ACHN (cell line): ENCODE data around the gene CDC14A.
"Not testable (repeated sequence)": the region's sequence is repeated elsewhere in the genome, so short reads cannot be mapped to it uniquely, and the experiment has no call there.

Experiments used
- DNase-seq: peaks from one replicate; pipeline ENCODE4 v3.0.0-alpha.2; 2015
- in situ Hi-C: cut with HindIII; loops from 2 replicates; pipeline ENCODE4 v1.10.0; 2017; ENCODE audit warnings: low sequenced_read_pairs, low pct_ligation_motif_present, low pct_unique_long_range_greater_than_20kb

Gene CDC14A

GRCh38 chr1:100328133-100328532 is 24.2 kb upstream of the CDC14A start:
- no peak for DNase-seq
- in situ Hi-C loops, result no loop called here

GRCh38 chr1:100331146-100331545 is 21.2 kb upstream of the CDC14A start:
- in situ Hi-C loops, DNase-seq: not testable (repeated sequence)

- in situ Hi-C loops, result no loop called here
- no peak for DNase-seq
These were observed 20.0 kb upstream of the CDC14A start for GRCh38 chr1:100332331-100332730.

GRCh38 chr1:100335436-100335835 is 16.9 kb upstream of the CDC14A start:
- in situ Hi-C loops, result no loop called here
- DNase-seq, result no peak

GRCh38 chr1:100337878-100338277 is 14.4 kb upstream of the CDC14A start:
- DNase-seq, in situ Hi-C loops: not testable (repeated sequence)

GRCh38 chr1:100339735-100340134 is 12.6 kb upstream of the CDC14A start:
- DNase-seq, in situ Hi-C loops: not testable (repeated sequence)

- in situ Hi-C loops, result no loop called here
- DNase-seq, result no peak
These were observed 11.8 kb upstream of the CDC14A start for GRCh38 chr1:100340494-100340893.

DNA sequence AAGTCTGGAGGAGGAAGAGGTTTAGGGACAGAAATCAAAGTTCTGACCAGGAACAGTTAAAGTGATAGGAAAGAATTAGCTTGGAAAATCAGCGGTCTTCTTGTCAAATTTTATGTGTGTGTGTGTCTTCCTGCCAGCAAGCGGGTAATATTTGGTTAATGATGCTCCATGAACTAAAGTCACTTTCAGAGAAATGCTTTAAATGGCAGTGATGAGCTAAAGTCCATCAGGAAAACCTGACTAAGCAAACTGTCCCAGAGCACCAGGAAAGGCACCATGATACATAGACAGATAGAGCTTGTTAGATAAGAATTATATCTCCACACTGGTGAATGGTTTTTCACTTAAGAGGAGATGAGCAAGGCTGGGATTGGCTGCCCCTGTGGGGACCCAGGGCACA is 10.0 kb upstream of the CDC14A start:
- in situ Hi-C loops, result no loop called here
- no peak for DNase-seq

- no peak for DNase-seq
- in situ Hi-C loops, result no loop called here
These were observed 8.4 kb upstream of the CDC14A start for GRCh38 chr1:100343897-100344296.

GRCh38 chr1:100344774-100345173 is 7.5 kb upstream of the CDC14A start:
- DNase-seq, result no peak
- in situ Hi-C loops, result no loop called here

GRCh38 chr1:100346387-100346786 is 5.9 kb upstream of the CDC14A start:
- in situ Hi-C loops, result no loop called here
- DNase-seq, result no peak

DNA sequence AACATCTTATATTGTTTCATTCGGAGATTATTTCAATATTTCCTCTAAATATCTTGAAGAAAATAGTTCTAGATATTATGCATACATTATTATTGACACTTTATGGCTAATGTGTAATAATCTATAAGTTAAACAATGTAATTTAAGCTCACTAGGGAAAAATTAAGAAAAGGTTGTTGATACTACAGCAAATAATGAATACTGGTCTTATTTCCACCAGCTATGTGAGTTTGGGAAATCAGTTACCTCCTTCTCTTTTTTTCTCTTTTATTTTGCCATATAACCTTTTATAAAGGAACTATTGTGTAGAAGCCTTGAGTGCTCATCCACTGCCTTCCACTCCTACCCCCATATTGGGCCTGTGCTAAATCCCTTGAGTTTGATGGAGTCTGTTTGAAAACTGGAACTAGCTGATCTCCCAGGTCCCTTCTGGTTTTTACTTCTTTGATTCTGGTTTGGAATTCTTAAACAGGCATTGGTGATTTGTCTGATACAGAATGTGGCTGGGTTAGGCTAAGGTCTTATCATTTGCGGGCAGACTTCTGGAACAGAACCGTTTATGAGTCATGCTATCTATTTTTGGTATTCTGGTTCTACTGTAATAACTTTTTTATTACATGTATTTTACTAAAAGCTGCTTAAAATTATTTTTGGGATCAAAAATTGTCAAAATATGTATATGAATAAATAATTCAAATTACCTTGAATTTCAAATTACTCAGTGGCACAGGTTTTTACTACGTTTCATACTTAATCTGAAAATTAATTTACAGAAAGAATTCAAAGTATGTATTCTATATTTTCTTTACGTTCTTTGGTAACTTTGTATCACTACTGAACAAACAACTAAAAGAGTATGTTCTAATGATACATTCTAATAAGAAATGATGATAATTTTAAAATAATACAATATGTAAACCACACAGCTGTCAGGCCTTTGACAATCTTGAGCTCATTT is 5.0 kb upstream of the CDC14A start:
- DNase-seq, result no peak
- in situ Hi-C loops, result no loop called here

- in situ Hi-C loops, result no loop called here
- no peak for DNase-seq
These were observed 3.7 kb upstream of the CDC14A start for GRCh38 chr1:100348549-100349144.

DNA sequence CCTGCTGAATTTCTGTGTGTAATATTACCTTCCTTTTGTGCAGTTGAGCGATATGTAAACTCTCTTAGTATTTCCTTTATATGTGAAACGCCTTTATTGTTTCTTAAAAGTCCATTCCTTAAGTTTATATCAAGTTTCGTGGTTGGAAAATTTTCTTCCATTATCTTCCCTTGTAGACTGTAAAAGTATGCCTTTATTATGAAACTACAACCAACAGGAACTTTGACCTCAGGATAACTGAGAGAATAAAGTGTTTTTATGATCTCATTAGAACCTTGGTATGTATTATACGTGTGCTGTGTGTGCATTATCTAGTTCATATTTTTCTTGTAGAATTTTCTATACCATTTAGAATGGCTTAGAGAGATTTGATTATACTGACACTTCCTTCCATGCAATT is 3.1 kb upstream of the CDC14A start:
- no peak for DNase-seq
- in situ Hi-C loops, result no loop called here

GRCh38 chr1:100350787-100351094 is 1.6 kb upstream of the CDC14A start:
- in situ Hi-C loops, result no loop called here

GRCh38 chr1:100351095-100351887 is 1.0 kb upstream of the CDC14A start:
- peak; percentile 92 for DNase-seq
- in situ Hi-C loops, result no loop called here

More at GRCh38 chr1:100350787-100351094, 1.6 kb upstream of the CDC14A start:
- DNase-seq, result no peak

- in situ Hi-C loops, result no loop called here
These were observed 930 bp downstream of the CDC14A start for GRCh38 chr1:100353071-100353801.

DNA sequence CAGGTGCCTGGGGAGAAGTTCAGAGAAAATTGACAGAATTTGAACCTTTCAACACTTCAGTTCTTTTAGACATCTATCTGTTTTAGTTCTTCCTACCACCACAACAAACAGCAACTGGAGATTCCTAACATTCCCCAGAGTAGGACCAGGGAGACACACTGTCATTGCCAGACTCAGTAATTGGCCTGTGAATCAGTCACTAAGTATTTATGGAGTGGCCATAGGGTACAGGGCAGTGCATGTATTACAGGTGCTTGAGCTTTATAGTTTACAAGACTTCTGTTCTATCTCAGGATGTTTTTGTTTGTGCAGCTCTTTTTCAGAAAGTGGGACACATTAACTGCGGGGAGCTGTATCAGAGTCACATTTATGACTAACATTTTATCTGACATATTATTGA is 1.7 kb downstream of the CDC14A start:
- in situ Hi-C loops, result no loop called here
- peak; percentile 71 for DNase-seq

More at GRCh38 chr1:100353071-100353801, 930 bp downstream of the CDC14A start:
- DNase-seq, result peak; percentile 28
